Colon (tissue), 2 donors: ENCODE data around the gene CD200R1L.
"Not testable (repeated sequence)": the region's sequence is repeated elsewhere in the genome, so short reads cannot be mapped to it uniquely, and the experiment has no call there.

Experiments used
- FAIRE-seq: peaks from 2 replicates; lab custom pipeline; 2012; peaks lifted over from hg19 to GRCh38; lab: Jason Lieb, UNC
- donor health status: control.
- donor health status: control.

The CD200R1L gene, protein sequence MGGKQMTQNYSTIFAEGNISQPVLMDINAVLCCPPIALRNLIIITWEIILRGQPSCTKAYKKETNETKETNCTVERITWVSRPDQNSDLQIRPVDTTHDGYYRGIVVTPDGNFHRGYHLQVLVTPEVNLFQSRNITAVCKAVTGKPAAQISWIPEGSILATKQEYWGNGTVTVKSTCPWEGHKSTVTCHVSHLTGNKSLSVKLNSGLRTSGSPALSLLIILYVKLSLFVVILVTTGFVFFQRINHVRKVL

GRCh38 chr3:112846764-112847163 is at the start of gene CD200R1L:
Gene CD200R1L, minus strand, starts transcription at chr3:112846864. Its CDS starts 17,497 bp downstream, at chr3:112829367.
- FAIRE-seq, result no peak

- FAIRE-seq, result no peak
These were observed 47.6 kb upstream of the CD200R1L start for GRCh38 chr3:112894258-112894657.

- no peak for FAIRE-seq
These were observed 42.7 kb upstream of the CD200R1L start for GRCh38 chr3:112889357-112889756.

DNA sequence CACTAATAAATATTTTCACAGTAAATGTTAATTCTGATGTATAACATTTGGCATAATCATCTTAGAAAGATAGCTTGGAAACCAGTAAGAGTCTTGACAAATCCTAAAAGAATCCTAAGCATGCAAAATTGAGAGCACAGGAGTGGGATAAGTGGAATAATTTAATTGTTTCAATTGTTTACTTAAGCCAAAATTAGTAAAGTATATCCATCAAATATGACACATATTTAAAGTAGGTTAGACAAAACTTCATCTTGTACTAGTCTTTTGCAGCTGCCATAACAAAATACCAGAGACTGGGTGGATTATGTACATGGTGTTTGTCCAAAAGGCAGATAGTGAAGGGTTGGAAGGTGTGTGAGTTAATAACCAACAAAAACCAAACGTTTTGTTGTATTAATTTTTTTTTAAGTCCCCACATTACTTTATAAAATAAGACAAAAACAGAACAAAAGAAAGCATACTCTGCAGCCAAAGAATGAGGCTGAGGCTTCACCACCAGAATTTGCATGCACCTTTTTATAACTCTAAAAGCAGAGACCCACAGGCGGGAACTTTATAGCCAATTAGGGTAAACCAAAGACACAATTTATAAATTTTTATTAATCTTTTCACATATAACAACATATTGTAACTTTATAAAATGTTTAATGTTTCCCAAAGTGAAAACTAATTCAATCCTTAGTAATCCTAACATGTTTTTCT is 41.9 kb upstream of the CD200R1L start:
- FAIRE-seq, result peak; percentile 24

GRCh38 chr3:112884678-112885290 is 38.1 kb upstream of the CD200R1L start:
- no peak for FAIRE-seq

DNA sequence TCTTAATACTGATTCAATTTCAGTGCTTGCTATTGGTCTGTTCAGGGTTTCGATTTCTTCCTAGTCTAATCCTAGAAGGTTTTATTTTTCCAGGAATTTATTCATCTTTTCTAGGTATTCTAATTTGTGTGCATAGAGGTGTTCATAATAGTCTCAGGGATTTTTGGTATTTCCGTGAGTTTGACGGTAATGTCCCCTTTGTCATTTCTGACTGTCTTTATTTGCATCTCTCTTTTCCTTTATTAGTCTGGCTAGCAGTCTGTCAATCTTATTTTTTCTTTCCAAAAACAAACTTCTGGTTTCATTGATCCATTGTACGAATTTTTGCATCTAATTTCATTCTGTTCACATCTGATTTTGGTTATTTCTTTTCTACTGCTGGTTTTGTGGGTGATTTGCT is 35.2 kb upstream of the CD200R1L start:
- no peak for FAIRE-seq

- no peak for FAIRE-seq
These were observed 28.9 kb upstream of the CD200R1L start for GRCh38 chr3:112875561-112875960.

- no peak for FAIRE-seq
These were observed 28.1 kb upstream of the CD200R1L start for GRCh38 chr3:112874725-112875124.

- FAIRE-seq, result no peak
These were observed 27.0 kb upstream of the CD200R1L start for GRCh38 chr3:112873632-112874031.

GRCh38 chr3:112871735-112872134 is 25.1 kb upstream of the CD200R1L start:
- FAIRE-seq, result no peak

DNA sequence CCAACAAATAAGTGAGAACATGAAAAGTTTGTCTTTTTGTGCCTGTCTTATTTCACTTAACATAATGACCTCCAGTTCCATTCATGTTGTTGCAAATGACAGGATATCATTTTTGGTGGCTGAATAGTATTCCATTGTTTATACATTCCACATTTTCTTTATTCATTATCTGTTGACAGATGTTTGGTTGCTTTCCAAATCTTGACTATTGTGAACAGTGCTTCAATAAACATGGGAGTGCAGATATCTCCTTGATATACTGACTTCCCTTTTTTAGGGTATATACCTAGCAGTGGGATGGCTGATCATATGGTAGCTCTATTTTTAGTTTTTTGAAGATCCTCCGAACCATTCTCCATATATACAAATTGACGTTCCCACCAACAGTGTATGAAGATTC is 19.1 kb upstream of the CD200R1L start:
- FAIRE-seq, result no peak

DNA sequence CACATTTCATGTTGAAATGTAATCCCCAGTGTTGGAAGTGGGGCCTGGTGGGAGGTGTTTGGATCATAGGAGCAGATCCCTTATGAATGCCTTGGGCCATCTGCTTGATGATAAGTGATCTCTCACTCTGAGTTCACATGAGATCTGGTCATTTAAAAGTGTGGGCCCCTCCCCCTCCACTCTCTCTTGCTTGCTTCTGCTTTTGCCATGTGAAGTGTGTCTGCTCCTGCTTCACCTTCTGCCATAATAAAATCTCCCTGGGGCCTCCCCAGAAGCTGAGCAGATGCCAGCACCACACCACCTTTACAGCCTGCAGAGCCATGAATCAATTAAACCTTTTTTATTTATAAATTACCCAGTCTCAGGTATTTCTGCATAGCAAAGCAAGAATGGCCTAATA is 14.2 kb upstream of the CD200R1L start:
- FAIRE-seq, result no peak

DNA sequence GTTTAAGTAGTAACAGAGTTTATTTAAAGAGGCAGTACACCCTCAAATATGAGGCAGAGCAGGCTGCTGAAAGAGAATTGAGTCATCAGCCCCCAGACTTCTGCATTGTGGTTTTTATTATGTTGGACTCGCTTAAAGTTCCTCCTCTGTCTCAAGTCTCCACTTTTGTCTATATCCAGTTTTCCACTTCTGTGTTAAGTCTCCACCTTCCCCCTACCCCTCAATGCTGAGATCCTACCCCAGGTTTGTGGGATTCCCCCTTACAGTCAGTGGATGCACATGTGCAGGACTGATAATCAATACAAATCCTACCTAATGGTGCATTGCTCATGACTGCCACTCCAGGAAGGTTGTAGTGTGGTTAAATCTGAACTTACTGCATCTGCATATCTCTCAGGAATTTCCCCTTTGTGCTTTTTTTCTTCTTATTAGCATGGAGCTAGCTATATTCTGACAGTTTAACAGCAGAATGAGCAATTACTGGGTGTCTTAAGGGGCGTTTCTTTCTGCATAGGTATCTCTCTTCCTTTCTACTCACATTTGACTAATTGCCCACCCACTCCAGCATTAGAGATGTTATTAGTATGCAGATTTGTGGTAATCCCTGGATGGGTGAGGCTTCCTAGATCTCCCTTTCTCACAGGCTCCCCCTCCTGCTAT is 11.9 kb upstream of the CD200R1L start:
- FAIRE-seq, result no peak

DNA sequence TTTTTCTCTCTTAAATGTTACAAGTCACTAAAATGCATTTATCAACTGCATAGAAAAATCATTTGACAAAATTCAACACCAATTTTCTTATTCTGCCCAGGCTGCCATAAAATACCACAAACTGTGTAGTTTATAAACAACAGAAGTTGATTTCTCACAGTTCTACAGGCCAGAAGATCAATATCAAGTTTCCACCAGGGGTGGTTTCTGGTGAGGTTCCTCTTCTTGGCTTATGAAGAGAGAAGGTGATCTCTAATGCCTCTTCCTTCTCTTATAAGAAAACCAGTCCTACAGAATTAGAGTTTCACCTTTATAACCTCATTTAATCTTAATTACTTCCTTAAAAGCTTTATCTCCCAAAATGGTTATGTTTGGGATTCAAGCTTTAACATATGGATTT is 10.9 kb upstream of the CD200R1L start:
- FAIRE-seq, result no peak

- no peak for FAIRE-seq
These were observed 9.9 kb upstream of the CD200R1L start for GRCh38 chr3:112856537-112856936.

GRCh38 chr3:112855883-112856282 is 9.2 kb upstream of the CD200R1L start:
- no peak for FAIRE-seq

GRCh38 chr3:112855074-112855473 is 8.4 kb upstream of the CD200R1L start:
- FAIRE-seq, result not testable (repeated sequence)

DNA sequence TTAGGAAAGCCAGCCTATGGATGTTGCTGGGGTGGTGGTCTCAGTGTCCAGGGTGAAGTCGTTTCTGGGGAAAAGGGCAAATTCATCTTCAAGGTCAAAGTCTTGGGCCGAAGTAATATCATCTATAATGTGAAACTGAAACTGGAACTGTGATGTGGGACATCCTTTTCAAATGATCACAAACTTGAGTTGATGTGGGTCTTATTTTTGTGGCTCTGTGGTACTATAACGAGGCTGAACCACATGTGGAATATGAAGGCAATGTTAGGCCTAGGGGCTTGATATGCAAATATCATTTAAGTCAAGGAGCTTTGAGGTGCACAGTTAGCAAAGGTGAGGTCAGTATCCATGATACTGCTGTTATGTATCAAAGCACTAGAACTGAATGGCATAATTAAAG is 1.5 kb upstream of the CD200R1L start:
- FAIRE-seq, result no peak

GRCh38 chr3:112847692-112848091 is 1.0 kb upstream of the CD200R1L start:
- FAIRE-seq, result no peak

DNA sequence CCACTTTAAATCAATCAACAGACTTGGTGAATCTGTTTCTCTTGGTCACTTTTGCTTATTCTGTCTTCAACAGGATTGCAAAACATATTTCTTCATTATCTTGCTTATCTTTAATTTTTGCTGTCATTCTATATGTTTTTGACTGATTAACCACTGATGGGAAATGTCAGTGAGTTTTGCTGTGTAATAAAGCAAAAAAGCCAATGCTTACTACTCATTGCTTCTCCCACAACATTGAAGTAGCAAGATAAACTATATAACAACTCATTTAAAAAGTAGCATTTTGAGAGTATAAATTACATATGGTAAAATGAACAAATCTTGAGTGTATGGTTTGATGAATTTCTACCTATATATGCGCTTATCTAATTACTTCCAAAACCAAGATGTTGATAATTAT is 892 bp downstream of the CD200R1L start:
- no peak for FAIRE-seq

DNA sequence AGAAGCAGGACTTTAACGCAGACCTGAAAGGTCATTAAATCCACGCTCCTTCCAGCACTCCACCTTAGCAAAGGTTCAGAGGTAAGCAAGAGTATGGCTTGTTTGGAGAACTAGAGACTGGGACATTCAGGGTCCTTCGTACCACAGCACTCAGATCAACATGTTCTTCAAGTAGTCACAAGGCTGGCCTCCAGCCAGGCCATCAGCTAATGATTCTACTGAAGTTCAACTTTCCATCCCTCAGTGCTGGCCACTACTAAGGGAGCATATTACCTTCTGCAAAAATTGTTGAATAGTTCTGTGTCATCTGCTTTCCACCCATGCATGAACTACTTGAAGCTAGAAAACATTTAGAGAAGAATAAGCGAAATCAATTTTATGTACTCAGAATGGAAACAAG is 17.6 kb downstream of the CD200R1L start:
- no peak for FAIRE-seq

DNA sequence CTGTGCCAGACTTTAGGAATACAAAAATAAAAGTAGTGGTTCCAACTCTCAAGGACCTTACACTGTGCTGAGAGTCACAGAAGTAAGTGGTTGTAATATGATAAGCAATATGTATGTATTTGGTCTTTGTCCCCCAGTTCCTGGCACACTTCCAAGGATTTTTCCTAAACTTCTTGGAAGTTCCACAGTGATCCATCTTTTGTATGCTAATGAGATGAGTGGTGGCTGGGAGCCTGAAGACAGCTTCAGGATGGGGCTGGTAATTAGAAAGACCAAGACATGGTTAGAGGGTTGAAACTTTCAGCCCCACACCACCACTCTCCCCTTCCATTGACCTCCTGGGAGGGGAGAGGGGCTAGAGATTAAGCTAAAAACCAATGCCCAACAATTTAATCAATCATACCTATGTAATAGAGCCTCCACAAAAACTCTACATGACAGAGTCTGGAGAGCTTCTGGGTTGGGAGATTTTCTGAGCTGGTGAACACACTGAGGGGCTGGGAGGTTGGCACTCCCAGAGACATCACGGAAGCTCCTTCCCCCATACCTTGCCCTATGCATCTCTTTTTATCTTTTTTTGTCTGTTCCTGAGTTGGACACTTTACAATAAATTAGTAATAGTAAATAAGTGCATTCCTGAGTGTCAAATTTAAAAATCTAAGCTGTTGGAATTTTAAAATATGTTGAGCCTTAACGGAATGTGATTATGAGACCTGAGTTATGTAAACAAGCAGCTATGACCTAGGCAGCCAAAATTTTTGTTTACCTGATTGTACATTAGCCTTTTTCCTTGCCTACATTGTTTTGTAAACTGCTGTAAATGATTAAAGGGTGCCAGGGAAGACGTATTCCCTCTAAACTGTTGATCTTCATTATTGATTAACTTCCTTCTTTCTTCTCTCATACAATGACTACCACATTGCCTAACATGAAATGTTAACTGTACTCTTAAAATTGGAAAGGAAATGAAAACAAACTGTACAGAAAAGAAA is 24.3 kb downstream of the CD200R1L start:
- no peak for FAIRE-seq
